HG03025 (cell line): ENCODE results near the gene C1QTNF8.

Experiments used
- ATAC-seq: cut with Tn5 transposase; IDR thresholded peaks from one replicate; pipeline ENCODE4 v1.9.1; 2021; ENCODE audit warnings: mild to moderate bottlenecking, moderate library complexity; ENCODE audit not compliant: unreplicated experiment, low FRiP score

C1QTNF8 gene

DNA sequence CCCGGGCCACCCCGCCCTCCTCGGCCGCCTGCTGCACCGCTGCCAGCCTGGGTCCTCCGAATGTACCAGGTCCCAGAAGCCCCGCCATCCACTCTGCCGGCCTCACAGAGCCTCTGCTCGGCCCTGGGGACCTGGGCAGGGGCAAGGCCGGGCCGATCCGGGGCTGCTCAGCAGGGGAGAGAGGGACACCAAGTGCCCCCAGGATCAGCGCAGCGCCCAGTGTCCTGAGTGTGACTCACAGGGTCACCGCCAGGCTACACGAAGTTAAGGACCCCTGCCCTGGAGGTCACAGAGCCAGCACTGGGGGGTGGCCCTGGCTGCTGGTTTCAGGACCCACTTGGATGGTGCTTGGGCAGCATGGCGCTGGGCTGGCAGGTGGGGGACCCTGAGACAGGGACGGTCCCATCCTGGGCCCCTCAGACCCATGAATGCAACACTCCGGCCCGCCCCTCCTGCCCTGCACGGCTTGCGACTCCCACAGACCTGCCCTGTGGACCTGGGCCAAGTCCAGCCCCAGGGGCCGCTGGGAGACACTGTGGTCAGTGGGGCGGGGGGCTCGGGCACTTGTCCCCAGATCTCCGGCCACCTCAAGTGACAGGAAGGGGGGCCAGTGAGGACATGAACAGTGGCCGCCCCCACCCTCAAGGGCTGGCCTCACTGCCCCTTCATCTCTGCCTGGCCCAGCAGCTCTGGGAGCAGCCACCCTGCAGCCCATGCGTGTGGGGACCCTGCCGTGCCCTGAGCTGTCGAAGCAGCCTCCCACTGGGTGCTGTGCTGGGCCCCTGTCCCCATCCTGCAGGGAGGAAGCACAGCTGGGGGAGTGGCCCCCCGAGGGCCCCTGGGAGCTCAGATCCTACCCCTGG is 46.7 kb downstream of the C1QTNF8 start:
- no peak for ATAC-seq

DNA sequence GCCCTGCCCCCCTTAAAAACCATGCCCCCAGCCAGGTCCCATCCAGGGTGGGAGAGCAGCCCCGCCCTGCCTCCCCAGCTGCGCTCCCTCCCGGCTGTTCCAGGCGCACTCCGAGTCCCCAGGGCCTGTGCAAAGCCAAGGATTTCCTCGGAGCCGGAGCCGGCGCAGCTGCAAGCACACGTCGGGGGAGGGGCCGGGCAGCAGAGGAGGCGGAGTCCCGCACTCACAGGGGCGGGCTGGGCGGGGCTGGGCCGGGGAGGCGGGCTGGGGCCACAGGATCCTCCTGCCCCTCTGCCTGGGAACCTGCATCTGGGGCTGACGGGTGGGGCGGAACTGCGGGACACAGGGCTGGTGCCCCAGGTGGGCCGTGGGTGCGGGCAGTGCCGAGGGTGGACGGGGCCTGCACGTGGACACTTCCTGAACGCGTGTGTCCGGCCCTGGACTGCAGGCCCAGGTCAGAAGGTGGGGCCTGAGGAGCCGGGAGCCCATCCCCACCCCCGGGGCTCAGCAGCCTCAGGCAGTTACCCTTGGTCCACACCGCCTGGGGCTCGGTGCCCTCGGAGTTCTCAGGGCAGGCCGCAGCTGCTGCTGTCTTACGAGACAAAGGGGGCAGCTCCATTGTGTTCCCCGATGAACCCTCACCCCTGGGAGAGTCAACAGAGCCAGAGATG is 47.5 kb downstream of the C1QTNF8 start:
- no peak for ATAC-seq

DNA sequence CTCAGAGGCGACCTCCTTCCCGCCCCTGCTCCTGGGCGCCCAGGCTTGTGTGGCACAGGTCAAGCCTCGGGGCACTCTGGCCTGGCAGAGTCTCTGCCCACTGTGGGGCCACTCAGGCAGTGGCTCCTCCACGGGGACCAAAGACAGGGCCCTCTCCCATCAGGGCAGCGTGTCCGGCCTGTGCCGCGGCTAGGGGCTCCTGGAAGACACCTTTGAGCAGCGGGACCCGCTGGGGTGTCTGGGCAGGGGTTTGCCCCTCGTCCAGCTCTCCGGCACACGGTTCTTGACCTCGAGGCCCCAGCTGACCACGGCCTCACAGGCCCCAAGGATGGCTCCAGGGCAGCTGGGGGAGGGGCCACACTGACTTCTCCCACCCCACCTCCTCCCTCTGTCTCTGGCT is 48.2 kb downstream of the C1QTNF8 start:
- ATAC-seq: no peak

DNA sequence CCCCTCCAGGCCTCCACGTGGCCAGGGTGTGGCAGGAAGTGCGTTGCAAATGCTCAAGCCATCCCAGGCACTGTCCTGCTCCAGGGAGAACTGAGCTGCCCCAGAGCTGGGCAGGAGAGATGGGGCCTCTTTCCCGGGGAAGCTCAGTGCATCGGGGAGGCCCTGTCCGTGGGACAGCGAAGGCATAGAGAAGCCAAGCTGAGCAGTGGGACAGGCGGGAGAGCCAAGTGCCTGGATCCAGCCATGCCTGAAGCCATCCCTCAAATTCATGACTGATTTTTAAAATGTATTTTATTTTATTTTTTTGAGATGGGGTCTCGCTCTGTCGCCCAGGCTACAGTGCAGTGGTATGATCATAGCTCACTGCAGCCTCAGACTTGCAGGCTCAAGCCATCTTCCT is 48.9 kb downstream of the C1QTNF8 start:
- ATAC-seq: no peak

DNA sequence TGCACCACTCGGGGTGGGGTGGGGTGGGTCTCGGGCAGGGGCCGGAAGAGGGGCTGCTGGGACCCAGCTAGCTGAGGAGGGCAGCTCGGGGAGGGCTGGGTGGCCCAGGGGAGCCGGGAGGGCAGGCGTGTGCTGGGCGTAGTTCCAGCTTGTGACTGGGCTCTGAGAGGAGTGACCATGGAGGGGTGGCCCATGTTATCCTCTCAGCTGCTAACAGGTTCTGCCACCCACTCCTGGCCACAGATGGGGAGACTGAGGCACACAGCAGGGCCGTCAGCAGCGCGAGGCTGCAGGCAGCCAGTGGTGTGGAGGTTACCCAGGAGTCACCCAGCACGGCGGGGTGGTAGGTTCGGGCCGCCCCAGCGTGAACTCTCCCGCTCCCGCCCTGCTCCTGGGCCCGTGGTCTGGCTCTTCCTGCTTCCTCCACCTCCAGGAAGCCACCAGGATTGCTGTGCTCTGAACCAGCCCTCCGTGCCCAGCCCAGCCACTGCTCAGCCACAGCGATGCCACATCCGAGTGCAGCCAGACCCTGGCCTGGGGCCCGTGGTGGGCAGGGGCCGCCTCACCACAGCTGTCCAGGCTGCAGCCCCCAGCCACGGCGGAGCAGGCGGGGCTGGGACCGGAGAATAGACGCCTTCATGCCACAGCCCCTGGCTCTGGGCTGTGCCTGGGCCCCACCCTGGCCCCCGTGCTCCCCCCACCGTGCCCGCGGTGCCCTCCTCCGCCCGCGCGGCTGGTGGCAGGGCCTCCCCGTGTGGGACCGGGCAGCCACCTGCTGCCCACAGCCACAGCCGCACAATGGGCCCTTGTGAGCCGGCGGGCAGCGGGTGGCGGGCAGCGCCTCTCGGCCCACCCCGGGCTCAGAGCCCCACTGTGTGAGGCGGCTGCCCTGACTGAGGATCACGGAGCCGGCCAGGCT is 49.8 kb downstream of the C1QTNF8 start:
- no peak for ATAC-seq

GRCh38 chr16:1045310-1045992 is 50.6 kb downstream of the C1QTNF8 start:
- ATAC-seq: no peak

DNA sequence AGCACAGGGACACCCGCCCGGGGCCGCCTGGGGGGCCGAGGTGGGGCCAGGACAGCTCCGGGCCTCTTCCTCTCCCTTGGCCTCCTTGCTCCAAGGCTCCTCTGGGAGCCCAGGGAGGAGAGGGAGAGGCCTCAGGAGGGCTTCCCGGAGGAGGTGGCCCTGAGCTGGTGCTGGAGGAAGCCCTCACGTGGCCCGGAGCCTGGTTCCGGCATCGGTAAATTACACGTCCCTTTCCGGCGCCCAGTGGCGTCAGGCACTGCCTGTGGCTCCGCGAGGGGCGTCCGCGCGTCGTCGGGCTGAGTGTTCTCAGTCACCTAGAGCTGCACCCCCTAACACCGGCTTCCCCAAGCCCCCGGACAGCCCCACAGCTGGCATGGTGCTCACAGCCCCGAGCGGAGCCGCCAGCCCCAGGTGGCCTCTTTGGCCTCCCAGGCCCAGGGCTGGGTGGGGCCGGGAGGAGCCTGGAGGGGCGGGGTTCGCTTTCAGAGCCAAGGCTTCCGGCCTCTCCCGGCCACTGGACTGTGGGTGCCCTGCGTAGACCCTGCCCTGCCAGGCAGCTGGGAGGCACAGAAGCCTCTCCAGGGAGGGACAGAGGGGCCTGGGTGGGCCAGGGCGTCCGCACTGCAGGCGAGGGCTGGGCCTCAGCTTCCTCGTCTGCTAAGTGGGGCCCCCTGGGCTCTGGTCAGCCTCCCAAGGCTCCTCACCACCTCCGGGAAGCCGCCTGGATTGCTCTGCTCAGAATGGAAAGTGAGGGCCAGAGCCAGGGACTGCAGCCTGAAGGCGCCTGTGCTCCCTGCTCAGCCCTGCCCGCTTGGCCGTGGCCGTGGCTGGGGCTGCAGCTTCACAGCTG is 51.4 kb downstream of the C1QTNF8 start:
- no peak for ATAC-seq

DNA sequence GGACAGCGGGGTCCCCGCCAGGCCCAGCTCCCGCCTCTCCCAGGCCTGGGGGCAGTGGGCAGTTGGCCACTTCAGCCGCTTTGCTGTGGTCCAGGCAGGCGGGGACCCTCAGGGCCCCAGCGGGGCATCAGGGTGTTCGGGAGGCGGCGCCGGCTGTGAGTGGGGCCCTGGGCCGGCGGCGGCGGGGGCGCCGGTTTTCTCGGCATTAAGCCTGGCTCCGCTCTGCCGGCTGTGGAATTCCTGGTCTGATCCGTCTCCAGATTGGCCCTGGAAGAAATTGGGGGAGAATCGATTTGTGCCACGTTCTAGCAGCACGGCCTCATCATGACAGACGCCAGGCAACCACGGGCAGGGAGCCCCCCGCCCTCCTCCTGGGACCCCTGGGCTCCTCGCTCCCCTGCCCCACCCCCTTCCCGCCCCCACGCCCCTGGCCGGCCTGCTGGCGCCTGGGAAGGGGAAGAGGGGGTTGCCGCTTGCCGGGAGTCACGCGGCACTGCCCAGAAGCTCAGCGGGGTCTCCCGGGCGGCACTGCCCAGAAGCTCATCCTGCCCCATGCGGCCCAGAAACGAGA is 52.1 kb downstream of the C1QTNF8 start:
- no peak for ATAC-seq

GRCh38 chr16:1042866-1043265 is 53.2 kb downstream of the C1QTNF8 start:
- no peak for ATAC-seq

GRCh38 chr16:1042049-1042744 is 53.8 kb downstream of the C1QTNF8 start:
- no peak for ATAC-seq

DNA sequence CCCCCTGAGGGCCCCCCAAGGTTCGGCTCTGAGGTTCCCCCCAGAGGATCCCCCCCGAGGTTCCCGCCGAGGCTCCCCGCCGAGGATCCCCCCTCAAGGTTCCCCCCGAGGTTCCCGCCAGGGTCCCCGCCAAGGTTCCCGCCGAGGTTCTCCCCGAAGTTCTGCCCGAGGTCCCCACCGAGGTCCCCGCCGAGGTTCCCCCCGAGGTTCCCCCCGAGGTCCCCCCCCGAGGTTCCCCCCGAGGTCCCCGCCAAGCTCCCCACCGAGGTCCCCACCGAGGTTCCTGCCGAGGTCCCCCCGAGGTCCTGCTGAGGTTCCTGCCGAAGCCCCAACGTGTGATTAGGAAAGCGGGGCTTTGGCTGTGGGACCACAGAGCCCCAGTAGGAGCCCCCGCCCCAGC is 55.7 kb downstream of the C1QTNF8 start:
- ATAC-seq: no peak

DNA sequence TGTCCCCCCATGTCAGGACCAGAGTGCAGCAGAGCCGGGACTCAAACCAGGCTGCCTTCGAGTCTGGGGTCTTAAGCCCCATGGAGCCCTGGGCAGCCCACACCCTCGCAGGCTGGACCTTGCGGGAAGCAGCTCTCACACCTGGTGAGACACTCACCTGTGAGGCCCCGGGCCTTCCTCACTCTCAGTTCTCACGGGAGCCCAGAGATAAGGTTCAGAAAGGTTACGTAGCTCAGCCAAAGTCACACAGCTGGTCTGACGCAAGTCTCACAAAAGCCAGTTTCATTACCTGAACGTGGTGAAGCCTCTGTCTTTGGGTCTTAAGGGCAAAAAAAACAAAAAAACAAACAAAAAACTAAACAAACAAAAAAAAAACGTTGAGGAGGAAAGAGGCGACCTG is 56.3 kb downstream of the C1QTNF8 start:
- ATAC-seq: no peak

DNA sequence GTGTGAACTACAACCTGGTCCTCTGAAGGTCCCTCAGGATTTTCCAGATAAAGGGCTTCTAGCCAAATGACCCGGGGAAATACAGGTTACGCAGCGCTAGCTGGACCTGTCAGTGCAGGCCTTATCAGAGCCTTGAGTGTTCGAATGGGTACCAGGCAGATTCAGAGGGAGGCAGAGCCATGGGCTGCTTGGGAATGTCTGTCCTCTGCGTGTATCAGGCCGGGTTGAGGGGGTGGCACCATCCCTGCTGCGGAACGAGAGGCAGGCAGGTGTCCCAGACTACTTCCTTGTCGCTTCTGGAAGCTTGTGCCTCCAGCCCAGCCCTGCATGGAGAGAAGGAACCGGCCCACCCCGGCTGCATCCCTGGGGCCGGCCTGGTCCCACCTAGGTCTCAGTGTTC is 57.1 kb downstream of the C1QTNF8 start:
- ATAC-seq: no peak
